B cell (primary cell): ENCODE measurements around the gene RNF26. TPM values are rescaled to one million over a fixed set of nuclear protein-coding genes. Genes with fewer than 3 reads are reported as not detected.

ENCODE experiments used
- ATAC-seq: fragments of 200-7000 bp; cut with Tn5 transposase; one replicate; pipeline ENCODE4 v1.10.0; 2021; ENCODE audit warnings: low read depth, mild to moderate bottlenecking, moderate number of reproducible peaks, moderate library complexity
- CTCF ChIA-PET: fragments of 350-600 bp; sonication (Branson Sonifier 250); formaldehyde crosslinking; loops from one replicate; lab custom pipeline; 2021; ENCODE audit warnings: antibody characterized with exemption, inconsistent platforms; lab: Charles Lee
- POLR2A ChIA-PET: fragments of 350-600 bp; sonication (Branson Sonifier 250); formaldehyde crosslinking; loops from one replicate; lab custom pipeline; 2021; ENCODE audit warnings: antibody characterized with exemption; lab: Charles Lee
- DNase-seq: peaks from one replicate; pipeline ENCODE4 v3.0.0; 2013
- H2AFZ ChIP-seq: 2 replicates; pipeline ENCODE4 v1.6.1; 2012; ENCODE audit warnings: mild to moderate bottlenecking, low read depth, low read length; ENCODE audit not compliant: insufficient read depth, poor library complexity, severe bottlenecking
- H3K27ac ChIP-seq, 2 donors: 1 replicate in 1 of 2; 2 replicates in 1 of 2; pipeline ENCODE4 v1.5.1; 2012 to 2013; ENCODE audit warnings: low read length in 2 of 2, mild to moderate bottlenecking in 2 of 2, moderate library complexity in 1 of 2
- H3K27me3 ChIP-seq, 4 experiments: fragments of 200-600 bp in 1 of 4; sonication (generic) in 1 of 4; replicated peaks in 1 of 4; 1 replicate in 2 of 4; 2 replicates in 2 of 4; pipeline versions ENCODE4 v1.6.1 to v1.7.0; 2013 to 2016; ENCODE audit warnings: low read length in 3 of 4, mild to moderate bottlenecking in 2 of 4, mixed read lengths in 1 of 4, moderate library complexity in 1 of 4; ENCODE audit not compliant: insufficient read depth in 4 of 4, control insufficient read depth in 3 of 4; ENCODE audit errors: control extremely low read depth in 1 of 4
- H3K36me3 ChIP-seq, 2 experiments: replicated peaks in 1 of 2; 1 replicate in 1 of 2; 2 replicates in 1 of 2; pipeline versions ENCODE4 v1.6.1 to v1.7.1; 2013; ENCODE audit warnings: low read length in 1 of 2; ENCODE audit not compliant: insufficient read depth in 2 of 2, control insufficient read depth in 1 of 2; ENCODE audit errors: control extremely low read depth in 1 of 2, extremely low read depth in 1 of 2
- H3K4me1 ChIP-seq, 2 donors: fragments of 200-600 bp in 1 of 2; sonication (generic) in 1 of 2; 1 replicate in 1 of 2; 2 replicates in 1 of 2; pipeline versions ENCODE4 v1.5.1 to v1.6.1; 2013 to 2017; ENCODE audit warnings: low read length in 2 of 2; ENCODE audit not compliant: control insufficient read depth in 2 of 2, insufficient read depth in 2 of 2
- H3K4me2 ChIP-seq: replicated peaks from 2 replicates; pipeline ENCODE3; 2012; ENCODE audit warnings: mild to moderate bottlenecking, low read depth, low read length; ENCODE audit not compliant: poor library complexity, severe bottlenecking
- H3K4me3 ChIP-seq, 5 experiments: fragments of 200-600 bp in 1 of 5; sonication (generic) in 1 of 5; 1 replicate in 3 of 5; 2 replicates in 2 of 5; pipeline versions ENCODE4 v1.5.1 to v1.7.0; 2011 to 2016; ENCODE audit warnings: low read length in 4 of 5, mild to moderate bottlenecking in 4 of 5, low read depth in 2 of 5, control low read depth in 1 of 5, moderate library complexity in 1 of 5; ENCODE audit not compliant: insufficient read depth in 1 of 5; ENCODE audit errors: control extremely low read depth in 1 of 5, extremely low read depth in 1 of 5
- H3K79me2 ChIP-seq: fragments of 200-600 bp; sonication (generic); one replicate; pipeline ENCODE4 v1.6.0; 2016; ENCODE audit warnings: low read length; ENCODE audit not compliant: control insufficient read depth, insufficient read depth
- H3K9ac ChIP-seq: fragments of 200-600 bp; sonication (generic); 2 replicates; pipeline ENCODE4 v1.6.1; 2017; ENCODE audit warnings: mild to moderate bottlenecking, low read length, moderate library complexity
- H3K9me3 ChIP-seq, 3 donors: one replicate each; pipeline versions ENCODE4 v1.6.1 to v1.7.1; 2013; ENCODE audit warnings: low read length in 2 of 3; ENCODE audit not compliant: control insufficient read depth in 2 of 3, insufficient read depth in 1 of 3; ENCODE audit errors: control extremely low read depth in 1 of 3
- H4K20me1 ChIP-seq: 2 replicates; pipeline ENCODE4 v1.6.0; 2012; ENCODE audit warnings: mild to moderate bottlenecking, low read length; ENCODE audit not compliant: insufficient read depth, control insufficient read depth, poor library complexity, severe bottlenecking
- H3K27ac Mint-ChIP-seq: one replicate; pipeline ENCODE4 v1.8.0; 2021; ENCODE audit warnings: mixed read lengths
- H3K27me3 Mint-ChIP-seq: one replicate; pipeline ENCODE4 v1.8.0; 2021; ENCODE audit warnings: mixed read lengths
- H3K4me1 Mint-ChIP-seq: one replicate; pipeline ENCODE4 v1.8.0; 2021; ENCODE audit warnings: mixed read lengths
- H3K4me3 Mint-ChIP-seq: one replicate; pipeline ENCODE4 v1.8.0; 2021; ENCODE audit warnings: mixed read lengths
- H3K9me3 Mint-ChIP-seq: one replicate; pipeline ENCODE4 v1.8.0; 2022; ENCODE audit warnings: mixed read lengths; ENCODE audit not compliant: insufficient read depth
- EZH2 ChIP-seq: IDR thresholded peaks from 2 replicates; pipeline ENCODE4 v1.6.1; 2012; ENCODE audit warnings: borderline replicate concordance, low read depth, mild to moderate bottlenecking, moderate library complexity, low read length; ENCODE audit not compliant: insufficient read depth, poor library complexity, severe bottlenecking
- WGBS: methylation state at CpG from one replicate; pipeline ENCODE4 v1.1.5; 2013; ENCODE audit warnings: missing lambda C conversion rate; ENCODE audit not compliant: insufficient coverage; 5-methylcytosine and 5-hydroxymethylcytosine counted together
- intact Hi-C: fragments of 100-400 bp; cut with micrococcal nuclease; formaldehyde crosslinking; loops from one replicate; pipeline ENCODE4 v1.10.0; 2022
- polyA plus RNA-seq: library from polyadenylated mRNA; depleted of rRNA; stranded (reverse); fragments of >200 nt; gene quantifications from 2 replicates; pipeline ENCODE4 v1.2.3, GENCODE V29; 2012
- total RNA-seq, 2 donors: library from RNA; stranded (reverse); fragments of 120-200 nt in 1 of 2; gene quantifications; 1 replicate in 1 of 2; 2 replicates in 1 of 2; pipeline versions ENCODE4 v1.2.3 to v1.2.4, GENCODE V29; 2013 to 2022
- TF ChIP-seq, protein P1 (sequence below): fragments of 200-600 bp; IDR thresholded peaks from one replicate; pipeline ENCODE4 v1.8.0; 2022; ENCODE audit warnings: antibody characterized with exemption, mild to moderate bottlenecking

RNF26 gene
- total and polyA plus RNA-seq, 2 donors (not counting 1 experiment from before 2014, with no cell fraction given), result 15.5 to 21.8 TPM

DNA sequence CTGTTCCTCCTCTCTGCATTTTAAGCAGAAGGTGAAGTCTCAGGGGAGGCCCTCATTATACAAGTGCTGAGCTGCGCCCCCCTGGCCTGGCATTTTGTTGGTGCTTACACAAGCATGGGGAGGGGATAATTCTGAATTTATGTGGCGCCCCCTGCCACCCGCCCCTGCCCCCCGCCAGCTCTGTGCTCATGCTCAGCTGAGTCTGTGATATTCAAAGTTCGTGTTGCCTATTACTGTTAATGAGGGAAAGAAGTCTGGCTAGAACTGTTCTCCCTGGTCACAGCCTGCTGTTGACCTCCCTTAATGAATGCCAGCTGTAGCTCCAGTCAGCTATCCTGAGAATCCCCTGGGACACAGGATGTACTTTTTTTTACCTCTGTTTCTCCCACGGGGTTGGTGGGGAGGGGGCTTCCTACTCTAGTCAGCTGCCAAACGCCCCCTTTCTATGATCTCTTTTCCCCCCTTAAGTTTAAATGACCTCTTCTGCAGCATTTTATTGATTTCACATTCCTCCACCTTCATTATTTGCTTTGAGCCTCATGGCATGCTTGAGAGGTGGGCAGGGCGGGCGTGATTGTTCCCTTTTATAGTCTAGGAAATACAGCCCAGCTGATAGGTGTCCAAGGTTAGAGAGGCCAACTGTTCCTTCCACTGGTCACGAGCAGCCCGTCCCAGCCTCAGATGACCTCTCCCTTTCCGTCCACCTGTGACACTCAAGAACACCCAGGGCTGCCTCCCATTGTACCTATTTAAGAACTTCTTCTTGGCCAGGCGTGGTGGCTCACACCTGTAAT lies 35.0 kb downstream of the RNF26 start:
- Histone ChIP-seq H3K9ac (no peak overlapping the region), H3K79me2 (no peaks in the 10 kb centered on the region), H3K36me3 (no peaks in the 10 kb centered on the region), H3K4me3 (no peak overlapping the region), H3K27ac (no peak overlapping the region), H3K9me3 (peaks cover 0 to 13% (median 0%) of the 10 kb centered on the region in 3 donors), H2AFZ (no peak overlapping the region), H3K4me2 (no peak overlapping the region), H4K20me1 (no peaks in the 10 kb centered on the region), H3K4me1 (peaks cover 4 to 10% of the 10 kb centered on the region in 2 donors), H3K27me3 (peaks cover 0 to 40% (median 19%) of the 10 kb centered on the region in 4 experiments)
- ATAC-seq (no peak), DNase-seq (no peak)
- peaks cover 56% of the 10 kb centered on the region for H3K27me3 Mint-ChIP-seq
- H3K4me3 Mint-ChIP-seq, result no peak overlapping the region
- intact Hi-C loops, result no loop called here
- no peak for TF ChIP-seq EZH2
- TF ChIP-seq, protein P1, sequence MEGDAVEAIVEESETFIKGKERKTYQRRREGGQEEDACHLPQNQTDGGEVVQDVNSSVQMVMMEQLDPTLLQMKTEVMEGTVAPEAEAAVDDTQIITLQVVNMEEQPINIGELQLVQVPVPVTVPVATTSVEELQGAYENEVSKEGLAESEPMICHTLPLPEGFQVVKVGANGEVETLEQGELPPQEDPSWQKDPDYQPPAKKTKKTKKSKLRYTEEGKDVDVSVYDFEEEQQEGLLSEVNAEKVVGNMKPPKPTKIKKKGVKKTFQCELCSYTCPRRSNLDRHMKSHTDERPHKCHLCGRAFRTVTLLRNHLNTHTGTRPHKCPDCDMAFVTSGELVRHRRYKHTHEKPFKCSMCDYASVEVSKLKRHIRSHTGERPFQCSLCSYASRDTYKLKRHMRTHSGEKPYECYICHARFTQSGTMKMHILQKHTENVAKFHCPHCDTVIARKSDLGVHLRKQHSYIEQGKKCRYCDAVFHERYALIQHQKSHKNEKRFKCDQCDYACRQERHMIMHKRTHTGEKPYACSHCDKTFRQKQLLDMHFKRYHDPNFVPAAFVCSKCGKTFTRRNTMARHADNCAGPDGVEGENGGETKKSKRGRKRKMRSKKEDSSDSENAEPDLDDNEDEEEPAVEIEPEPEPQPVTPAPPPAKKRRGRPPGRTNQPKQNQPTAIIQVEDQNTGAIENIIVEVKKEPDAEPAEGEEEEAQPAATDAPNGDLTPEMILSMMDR, result no peak
- no peak overlapping the region for H3K27ac Mint-ChIP-seq
- POLR2A ChIA-PET, result no interaction called here
- peaks cover 5% of the 10 kb centered on the region for H3K4me1 Mint-ChIP-seq
- WGBS, result 85% methylated on average over 10 of the region's 13 CpGs
- CTCF ChIA-PET, result interaction anchor here (0.7 to 3.6 kb wide), 5 partner anchors 11 to 46 kb away, joined by 3 to 16 read pairs (median 3); no protein-coding TSS in a partner anchor
- no peaks in the 10 kb centered on the region for H3K9me3 Mint-ChIP-seq

DNA sequence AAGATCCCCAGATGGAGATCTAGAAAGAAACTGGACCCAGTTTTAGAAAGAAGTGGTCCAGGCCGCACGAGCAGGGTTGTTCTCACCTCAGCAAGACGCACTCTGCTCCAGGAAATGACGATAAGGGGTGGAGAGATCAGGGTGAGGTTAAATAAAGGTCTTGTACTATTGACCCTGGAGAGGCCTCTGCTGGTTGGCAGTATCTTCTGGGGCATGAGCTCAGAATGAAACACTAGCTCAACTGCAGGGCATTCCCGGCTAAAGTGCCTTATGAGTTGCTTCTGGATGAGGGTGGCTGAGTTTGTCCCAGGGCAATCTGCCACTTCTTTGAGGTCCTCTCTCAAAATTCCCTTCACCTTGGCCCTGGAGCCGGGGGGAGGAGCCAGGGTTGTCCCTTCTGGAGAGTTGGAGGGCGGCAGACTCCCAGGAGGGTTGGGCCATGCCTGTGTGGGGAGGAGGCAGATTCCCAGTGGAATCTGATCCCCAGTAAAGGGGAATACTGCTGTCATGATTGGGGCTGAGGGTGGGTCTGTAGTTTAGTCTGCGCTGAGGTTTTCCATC lies 36.2 kb downstream of the RNF26 start:
- no peaks in the 10 kb centered on the region for H3K9me3 Mint-ChIP-seq
- CTCF ChIA-PET, result interaction anchor here (0.6 to 1.7 kb wide), 2 partner anchors 14 to 42 kb away, joined by 3 to 13 read pairs; no protein-coding TSS in a partner anchor
- Histone ChIP-seq H3K4me1 (peaks cover 0 to under 1% of the 10 kb centered on the region in 2 donors), H3K4me3 (no peak overlapping the region), H3K9ac (no peak overlapping the region), H3K79me2 (no peaks in the 10 kb centered on the region), H3K27me3 (peaks cover 0 to 29% (median 7%) of the 10 kb centered on the region in 4 experiments), H2AFZ (no peak overlapping the region), H3K4me2 (no peak overlapping the region), H3K36me3 (no peaks in the 10 kb centered on the region), H3K9me3 (peaks cover 0 to under 1% (median 0%) of the 10 kb centered on the region in 3 donors), H4K20me1 (no peaks in the 10 kb centered on the region), H3K27ac (no peak overlapping the region)
- no peak overlapping the region for H3K4me3 Mint-ChIP-seq
- 91% methylated on average over 6 of the region's 8 CpGs for WGBS
- DNase-seq (no peak), ATAC-seq (no peak)
- no peaks in the 10 kb centered on the region for H3K4me1 Mint-ChIP-seq
- no peak overlapping the region for H3K27ac Mint-ChIP-seq
- intact Hi-C loops, result no loop called here
- H3K27me3 Mint-ChIP-seq, result peaks cover 44% of the 10 kb centered on the region
- POLR2A ChIA-PET, result no interaction called here
- TF ChIP-seq, protein P1, result no peak
- no peak for TF ChIP-seq EZH2
